GM19193 (cell line): ENCODE measurements around the gene ELK3.

Source experiments
- POLR2A ChIP-seq: IDR thresholded peaks from 4 replicates; pipeline ENCODE4 v1.6.1; 2011; ENCODE audit not compliant: insufficient read depth, insufficient read length; ENCODE audit errors: extremely low read depth

ELK3 gene

DNA sequence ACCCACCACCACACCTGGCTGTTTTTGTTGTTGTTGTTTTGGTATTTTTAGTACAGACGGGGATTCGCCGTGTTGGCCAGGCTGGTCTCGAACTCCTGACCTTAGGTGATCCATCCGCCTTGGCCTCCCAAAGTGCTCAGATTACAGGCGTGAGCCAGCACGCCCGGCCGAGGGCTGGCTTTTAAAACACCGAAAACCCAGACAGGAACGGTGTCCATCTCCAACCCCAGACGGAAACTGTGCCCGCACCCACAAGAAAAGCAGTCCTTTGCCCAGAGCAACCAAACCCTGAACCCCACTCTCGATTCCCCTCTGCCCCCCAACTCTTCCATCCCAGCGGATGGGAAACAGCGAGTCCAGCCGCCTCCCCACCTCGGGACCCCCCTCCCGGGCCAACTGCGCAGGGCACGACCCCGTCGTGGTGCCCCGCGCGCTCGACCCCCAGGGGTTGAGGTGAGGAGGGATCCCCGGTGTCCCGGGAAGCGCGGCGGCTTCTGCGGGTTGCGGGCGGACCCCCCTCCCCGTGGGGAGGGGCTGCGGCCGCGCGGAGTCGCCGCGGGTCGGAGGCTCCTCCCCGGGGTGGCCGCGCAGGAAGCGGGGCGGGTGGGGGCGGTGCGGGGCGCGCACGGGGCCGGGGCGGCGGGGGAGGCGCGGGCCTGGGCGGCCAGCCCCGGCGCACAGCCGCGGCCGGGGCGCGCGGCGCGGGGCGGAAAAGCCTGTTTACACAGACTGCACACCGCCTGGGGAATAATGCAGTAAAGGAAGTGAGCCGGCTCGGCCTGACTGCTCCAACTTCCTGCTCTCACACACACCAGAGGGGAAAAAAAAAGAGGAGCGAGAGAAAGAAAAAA, at the start of gene ELK3:
Gene ELK3 (plus strand): TSS at position 651 of the 851 bp plus-strand sequence.
- no peak for TF ChIP-seq POLR2A

DNA sequence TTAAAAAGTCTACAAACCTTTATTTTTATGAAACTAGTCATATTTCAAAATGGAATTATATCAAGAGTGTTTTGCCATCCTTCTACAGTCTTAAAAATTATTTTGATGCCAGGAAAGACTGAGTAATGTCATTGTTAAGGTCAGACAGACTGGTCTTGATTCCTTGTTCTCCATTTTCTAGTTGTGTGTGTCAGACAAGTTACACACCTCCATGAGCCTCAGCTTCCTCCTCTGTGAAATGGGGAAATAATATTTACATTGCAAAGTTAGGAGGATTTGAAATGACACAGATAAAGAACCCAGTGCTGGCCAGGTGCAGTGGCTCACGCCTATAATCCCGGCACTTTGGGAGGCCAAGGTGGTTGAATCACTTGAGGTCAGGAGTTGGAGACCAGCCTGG, 47.4 kb upstream of the ELK3 start:
- no peak for TF ChIP-seq POLR2A

DNA sequence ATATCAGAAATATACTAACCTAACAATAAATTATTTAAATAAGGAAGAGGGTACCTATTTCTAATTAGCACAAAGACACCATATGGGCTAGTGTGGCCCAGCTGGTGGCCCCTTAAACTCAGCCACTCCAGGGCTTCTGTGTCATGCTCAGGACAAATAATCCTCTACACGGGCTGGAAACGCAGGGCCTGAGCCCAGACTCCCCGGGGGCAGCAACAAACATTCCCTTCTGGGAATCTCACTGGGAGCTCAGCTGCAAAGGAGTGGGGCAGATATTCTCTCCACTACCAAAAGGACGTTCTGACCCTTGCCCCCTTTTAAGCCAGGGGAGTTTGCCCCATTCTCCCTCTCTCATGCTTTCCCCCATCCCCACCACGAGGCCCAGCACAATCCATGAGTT, 43.7 kb upstream of the ELK3 start:
- TF ChIP-seq POLR2A, result no peak

DNA sequence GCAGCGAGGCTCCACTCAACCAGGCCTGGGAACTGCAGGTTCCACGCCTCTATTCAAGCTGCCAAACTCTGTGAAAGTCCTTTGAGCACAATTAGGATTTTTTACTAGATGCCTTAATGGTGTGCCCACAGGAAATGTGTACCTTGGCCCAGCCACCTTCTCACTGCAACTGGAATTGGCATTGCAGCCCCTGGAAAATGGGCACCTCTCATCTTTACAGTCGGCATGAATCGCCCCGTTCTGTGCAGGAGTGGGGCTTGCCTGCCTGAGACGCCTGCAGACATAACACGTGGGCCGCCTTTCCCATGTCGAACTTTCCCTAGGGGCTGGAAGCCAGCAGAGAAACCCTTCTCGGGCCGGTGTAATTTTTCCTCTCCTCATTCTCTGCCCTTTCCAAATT, 42.0 kb upstream of the ELK3 start:
- TF ChIP-seq POLR2A, result no peak

DNA sequence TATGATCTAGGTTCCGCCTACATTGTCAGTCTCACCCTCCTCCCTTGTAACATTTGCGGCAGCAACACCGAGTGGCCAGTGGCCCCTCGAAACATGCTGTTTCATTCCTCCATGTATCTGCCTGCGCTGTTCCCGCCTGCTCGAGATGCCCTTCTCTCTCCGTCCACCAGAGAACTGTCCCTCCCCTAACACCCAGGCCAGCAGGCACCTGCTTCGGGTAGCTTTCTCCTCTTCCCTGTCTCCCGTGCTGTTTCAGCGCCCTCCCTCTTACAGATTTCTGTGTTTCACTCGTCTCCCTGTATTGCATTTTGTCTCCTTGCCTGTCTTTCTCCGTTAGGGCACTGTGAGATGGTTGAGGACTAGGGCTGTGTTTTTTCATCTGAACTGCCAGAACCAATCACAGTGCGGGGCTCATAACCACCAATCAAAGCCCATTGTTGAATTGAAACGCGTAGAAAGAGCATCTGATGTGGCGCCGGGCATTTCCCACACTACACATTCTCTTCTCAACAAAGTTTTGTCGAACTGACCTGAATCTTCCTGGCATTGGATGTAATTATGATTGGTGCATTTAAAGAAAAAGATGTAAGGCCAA, 40.9 kb upstream of the ELK3 start:
- TF ChIP-seq POLR2A, result no peak

DNA sequence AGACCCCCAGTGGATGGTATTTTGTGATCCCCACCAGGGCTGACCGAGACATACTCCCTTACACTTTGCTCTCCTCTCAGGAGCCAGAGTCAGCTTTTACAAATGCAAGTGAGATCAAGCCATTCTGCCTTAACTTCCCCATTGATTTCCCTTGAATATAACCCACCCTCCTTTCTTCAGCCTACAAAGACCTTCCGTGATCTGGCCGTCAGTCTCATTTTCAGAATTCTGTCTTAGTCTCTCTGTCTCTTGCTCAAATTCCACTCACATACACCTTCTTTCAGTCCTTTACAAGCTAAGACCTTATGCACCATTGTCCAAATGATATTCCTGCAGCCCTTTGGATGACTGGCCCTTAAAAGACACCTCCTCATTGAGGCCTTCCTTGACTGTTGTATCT, 39.0 kb upstream of the ELK3 start:
- no peak for TF ChIP-seq POLR2A

DNA sequence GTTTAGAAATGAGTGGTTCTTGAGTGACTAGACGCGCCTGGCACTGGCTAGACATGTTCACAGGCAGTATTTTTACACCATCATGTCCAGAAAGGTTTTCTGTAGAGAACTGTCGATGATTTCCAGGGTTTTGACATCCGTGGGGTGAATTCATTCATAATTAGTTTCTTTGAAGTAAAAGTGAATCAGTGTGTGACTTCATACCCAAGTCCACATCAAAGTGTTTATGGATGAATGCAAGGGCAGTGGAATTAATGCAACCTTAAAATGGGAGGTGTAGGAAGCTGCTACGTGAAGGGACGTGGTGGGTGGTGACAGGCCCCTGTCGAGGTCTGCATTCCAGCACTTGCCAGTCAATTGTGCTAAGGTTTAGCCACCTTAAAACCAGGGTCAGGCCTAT, 38.4 kb upstream of the ELK3 start:
- TF ChIP-seq POLR2A, result no peak

DNA sequence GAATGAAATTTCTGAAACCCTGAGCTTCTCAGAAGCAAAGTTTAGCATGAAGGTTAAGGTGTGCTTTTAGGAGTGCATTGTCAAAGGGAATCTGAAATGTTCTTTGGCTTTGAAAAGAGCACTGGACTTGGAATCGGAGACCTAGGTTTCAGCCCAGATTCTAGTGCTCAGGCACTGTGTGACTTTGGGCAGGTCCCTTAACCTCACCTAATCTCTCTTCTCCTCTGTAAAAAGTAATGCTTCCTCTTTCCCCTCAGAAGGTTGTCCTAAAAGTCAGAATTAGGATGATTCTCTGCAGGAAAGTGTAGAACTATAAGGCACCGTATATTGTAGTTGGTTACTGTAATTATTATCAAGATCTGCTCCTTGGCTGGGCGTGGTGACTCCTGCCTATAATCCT, 38.0 kb upstream of the ELK3 start:
- no peak for TF ChIP-seq POLR2A

DNA sequence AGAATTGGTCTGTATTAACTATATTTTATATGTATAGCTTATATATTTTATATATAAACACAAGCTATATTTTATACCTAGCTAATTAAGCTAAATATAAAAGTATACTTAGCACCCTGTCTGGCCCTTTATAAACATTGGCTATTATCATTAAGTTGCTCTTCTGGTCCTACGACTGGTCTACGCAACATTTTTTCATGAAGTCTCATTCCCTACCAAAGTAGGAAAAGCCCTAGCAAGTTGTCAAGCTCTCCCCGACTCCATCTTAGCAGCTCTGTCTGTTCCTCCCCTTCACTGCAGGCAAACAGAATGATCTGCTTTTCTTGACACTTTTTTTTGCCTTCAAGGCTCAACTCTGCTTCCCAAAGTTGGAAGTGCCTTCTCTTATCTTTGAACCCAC, 36.7 kb upstream of the ELK3 start:
- TF ChIP-seq POLR2A, result no peak

DNA sequence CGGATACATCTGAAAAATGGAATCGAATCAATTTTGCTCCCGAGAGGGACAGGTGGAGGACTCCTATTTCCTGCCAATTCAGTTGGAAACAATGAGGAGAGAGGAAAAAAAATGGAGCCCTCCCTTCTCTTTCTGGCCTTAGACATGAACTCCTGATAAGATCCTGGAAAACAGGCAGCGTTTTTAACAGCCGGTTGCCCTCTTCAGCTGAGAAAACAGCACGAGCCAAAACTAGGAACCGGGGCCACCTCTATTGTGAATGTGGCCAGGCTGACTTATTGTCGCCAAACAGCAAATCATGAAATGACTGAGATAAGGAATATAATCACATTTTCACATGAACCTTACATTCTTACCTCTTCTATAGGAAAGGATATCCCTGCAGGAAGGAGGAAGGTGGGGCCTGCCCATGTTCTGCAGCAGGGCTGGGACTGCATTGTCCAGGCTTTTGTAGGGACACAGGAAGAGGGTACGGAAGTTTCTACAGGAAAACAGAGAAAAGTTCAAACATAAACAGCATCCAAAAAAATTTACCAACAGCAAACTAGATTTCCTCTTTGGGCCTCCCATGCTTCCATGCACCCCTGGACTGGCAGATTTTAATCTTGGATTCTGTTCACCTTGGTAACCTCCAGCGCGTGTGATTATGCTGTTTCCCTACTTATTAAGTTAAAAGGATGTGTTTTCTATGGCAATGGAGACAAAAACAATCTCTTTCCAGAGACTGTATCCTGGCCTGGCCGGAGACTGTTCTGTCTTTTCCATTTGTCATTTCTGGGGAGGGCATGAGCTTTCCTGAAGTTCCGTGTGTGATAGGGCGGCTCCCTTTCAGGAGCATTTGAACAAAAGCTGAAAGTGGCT, 29.0 kb upstream of the ELK3 start:
- no peak for TF ChIP-seq POLR2A

DNA sequence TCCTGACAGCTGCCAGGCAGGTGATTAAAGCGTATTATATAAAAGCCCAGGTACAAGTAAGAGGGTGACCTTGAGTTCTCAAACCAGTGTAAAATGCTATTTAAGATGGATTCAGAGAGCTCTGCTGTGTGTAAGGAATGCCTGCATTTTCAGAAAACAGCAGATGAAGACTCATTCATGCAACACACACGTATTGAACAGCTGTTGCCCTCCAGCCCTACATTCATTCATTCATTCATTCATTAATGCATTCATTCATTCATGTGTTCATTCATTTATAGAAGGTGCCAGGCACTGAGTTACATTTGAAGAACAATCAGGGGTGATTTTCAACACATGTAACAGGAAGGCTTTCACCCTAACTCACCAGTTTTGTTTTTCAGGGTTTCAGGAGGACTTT, 27.4 kb upstream of the ELK3 start:
- no peak for TF ChIP-seq POLR2A

DNA sequence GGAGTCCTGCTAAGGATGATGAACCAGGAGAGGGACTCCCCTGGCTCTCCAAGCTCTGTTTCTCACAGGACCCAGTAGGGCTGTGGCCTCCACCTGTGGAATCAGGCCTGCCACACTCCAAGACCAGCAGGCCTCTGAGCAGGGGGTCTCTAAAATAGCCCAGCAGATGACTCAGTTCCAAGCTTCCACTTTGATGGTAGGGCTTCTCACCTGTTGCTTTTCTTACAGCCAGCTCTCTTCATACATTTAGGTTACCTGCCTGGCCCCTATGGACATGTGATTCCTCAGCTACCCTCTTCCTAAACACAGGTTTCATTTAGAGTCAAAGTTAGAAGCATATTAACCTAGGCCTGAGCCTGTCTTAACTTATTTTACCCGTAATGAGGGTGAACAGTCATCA, 26.7 kb upstream of the ELK3 start:
- no peak for TF ChIP-seq POLR2A

DNA sequence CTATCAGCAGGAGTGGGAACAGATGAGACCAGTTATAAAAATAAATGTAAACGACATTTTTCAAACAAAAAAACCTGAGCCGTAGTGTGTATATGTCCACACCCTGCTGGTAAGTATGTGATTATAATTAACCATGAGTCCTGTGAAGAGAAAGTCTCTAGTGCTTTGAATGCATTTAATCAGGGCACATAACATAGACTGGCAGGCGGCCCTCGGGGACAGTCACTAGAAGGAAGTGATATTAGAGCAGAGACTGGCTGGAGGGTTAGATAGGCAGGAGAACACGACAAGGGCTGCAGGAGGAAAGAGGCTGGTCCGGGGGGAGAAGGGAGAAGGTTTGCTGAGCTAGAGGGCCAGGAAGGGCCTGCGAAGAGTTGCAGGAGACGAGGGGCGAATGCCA, 23.8 kb upstream of the ELK3 start:
- no peak for TF ChIP-seq POLR2A

DNA sequence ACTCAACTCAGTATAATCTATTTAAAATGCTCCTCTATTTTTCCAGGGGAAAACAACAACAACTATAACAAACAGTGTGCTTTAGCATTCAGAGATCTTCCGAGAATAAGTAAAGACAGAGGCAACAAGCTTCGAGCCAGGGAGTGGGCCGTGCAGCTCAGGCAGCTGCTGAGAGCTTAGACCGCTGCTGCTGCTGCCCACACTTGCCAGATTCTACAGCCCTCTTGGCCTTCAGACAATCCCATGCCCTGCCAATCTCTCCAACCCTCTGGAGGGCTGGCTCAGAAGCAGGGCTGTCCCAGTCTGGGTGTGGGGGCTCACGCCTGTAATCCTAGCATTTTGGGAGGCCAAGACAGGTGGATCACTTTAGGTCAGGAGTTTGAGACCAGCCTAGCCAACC, 23.4 kb upstream of the ELK3 start:
- TF ChIP-seq POLR2A, result no peak

DNA sequence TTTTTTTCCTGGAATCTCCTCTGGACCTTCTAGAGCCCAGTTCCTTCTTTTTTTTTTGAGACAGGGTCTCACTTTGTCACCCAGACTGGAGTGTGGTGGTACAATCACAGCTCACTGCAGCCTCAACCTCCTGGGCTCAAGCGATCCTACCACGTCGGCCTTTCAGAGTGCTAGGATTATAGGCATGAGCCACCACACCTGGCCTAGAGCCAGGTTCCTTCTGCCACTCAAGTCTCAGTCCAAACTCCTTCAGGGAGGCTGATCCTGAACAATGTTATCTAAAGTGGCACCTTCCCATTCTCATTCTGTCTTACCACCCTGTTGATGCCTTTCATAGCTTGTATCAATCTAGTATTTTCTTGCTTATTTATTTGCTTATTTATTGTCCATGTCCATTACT, 22.3 kb upstream of the ELK3 start:
- TF ChIP-seq POLR2A, result no peak
